Osteocyte (in vitro differentiated cells): ENCODE results near the gene UBE2N. TPM values are rescaled to one million over a fixed set of nuclear protein-coding genes. Genes with fewer than 3 reads are reported as not detected.
"Not testable (repeated sequence)": the region's sequence is repeated elsewhere in the genome, so short reads cannot be mapped to it uniquely, and the experiment has no call there.

Experiments used
- DNase-seq: peaks from one replicate; pipeline ENCODE4 v3.0.0; 2021; ENCODE audit warnings: mixed read lengths; ENCODE audit not compliant: unreplicated experiment; ENCODE audit errors: extremely low spot score
- H3K27ac Mint-ChIP-seq: one replicate; pipeline ENCODE4 v1.8.0; 2021; ENCODE audit warnings: mild to moderate bottlenecking, mixed read lengths; ENCODE audit not compliant: unreplicated experiment
- H3K27me3 Mint-ChIP-seq: one replicate; pipeline ENCODE4 v1.8.0; 2021; ENCODE audit warnings: mixed read lengths; ENCODE audit not compliant: unreplicated experiment
- H3K36me3 Mint-ChIP-seq: one replicate; pipeline ENCODE4 v1.8.0; 2021; ENCODE audit warnings: mixed read lengths; ENCODE audit not compliant: unreplicated experiment
- H3K4me1 Mint-ChIP-seq: one replicate; pipeline ENCODE4 v1.8.0; 2021; ENCODE audit warnings: mixed read lengths; ENCODE audit not compliant: unreplicated experiment
- H3K4me3 Mint-ChIP-seq: one replicate; pipeline ENCODE4 v1.8.0; 2021; ENCODE audit warnings: mild to moderate bottlenecking, moderate library complexity, mixed read lengths; ENCODE audit not compliant: unreplicated experiment
- H3K9me3 Mint-ChIP-seq: one replicate; pipeline ENCODE4 v1.8.0; 2021; ENCODE audit warnings: mixed read lengths; ENCODE audit not compliant: unreplicated experiment
- total RNA-seq: library from RNA; stranded (reverse); gene quantifications from 2 replicates; pipeline ENCODE4 v1.2.1, GENCODE V29; 2021
- TF ChIP-seq, protein P1 (sequence below): fragments of 200-600 bp; sonication (generic); IDR thresholded peaks from 2 replicates; pipeline ENCODE4 v1.5.0; 2021; ENCODE audit warnings: antibody characterized with exemption, mild to moderate bottlenecking, moderate library complexity

UBE2N gene
- total RNA-seq, 1 donor from 2014 or later, result 68.3 TPM

DNA sequence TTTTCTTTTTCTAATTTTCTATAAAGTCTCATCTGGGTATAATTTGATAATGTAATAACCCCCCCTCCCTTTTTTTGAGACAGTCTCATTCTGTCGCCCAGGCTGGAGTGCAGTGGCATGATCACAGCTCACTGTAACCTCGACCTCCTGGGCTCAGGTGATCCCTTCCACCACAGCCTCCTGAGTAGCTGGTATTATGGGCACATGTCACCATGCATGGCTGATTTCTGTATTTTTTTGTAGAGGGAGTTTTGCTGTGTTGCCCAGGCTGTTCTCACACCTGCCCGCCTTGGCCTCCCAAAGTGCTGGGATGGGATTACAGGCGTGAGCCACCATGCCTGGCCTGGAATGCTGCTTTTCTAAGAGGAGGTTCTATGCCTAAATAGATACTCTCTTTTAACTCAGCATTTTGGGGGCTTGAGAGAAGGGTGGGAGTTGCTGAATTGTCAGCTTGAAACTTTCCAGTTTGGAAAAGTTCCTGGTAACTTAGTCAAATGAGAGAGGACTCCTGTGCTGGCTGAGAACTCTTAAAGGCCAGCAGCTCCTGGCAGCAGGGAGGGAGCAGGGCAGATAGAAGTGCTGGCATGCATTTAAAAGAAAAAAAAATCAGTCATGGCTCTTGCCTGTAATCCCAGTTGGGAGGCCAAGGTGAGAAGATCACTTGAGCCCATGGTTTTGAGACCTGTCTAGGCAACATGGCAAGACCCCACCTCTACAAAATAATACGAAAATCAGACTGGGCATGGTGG is 51.0 kb downstream of the UBE2N start:
- Mint-ChIP-seq H3K27me3 (no peaks in the 10 kb centered on the region), H3K9me3 (no peaks in the 10 kb centered on the region), H3K4me3 (no peak overlapping the region), H3K36me3 (peaks cover 2% of the 10 kb centered on the region), H3K27ac (no peak overlapping the region), H3K4me1 (peaks cover 11% of the 10 kb centered on the region)
- no peak for DNase-seq
- TF ChIP-seq, protein P1, sequence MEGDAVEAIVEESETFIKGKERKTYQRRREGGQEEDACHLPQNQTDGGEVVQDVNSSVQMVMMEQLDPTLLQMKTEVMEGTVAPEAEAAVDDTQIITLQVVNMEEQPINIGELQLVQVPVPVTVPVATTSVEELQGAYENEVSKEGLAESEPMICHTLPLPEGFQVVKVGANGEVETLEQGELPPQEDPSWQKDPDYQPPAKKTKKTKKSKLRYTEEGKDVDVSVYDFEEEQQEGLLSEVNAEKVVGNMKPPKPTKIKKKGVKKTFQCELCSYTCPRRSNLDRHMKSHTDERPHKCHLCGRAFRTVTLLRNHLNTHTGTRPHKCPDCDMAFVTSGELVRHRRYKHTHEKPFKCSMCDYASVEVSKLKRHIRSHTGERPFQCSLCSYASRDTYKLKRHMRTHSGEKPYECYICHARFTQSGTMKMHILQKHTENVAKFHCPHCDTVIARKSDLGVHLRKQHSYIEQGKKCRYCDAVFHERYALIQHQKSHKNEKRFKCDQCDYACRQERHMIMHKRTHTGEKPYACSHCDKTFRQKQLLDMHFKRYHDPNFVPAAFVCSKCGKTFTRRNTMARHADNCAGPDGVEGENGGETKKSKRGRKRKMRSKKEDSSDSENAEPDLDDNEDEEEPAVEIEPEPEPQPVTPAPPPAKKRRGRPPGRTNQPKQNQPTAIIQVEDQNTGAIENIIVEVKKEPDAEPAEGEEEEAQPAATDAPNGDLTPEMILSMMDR, result no peak

DNA sequence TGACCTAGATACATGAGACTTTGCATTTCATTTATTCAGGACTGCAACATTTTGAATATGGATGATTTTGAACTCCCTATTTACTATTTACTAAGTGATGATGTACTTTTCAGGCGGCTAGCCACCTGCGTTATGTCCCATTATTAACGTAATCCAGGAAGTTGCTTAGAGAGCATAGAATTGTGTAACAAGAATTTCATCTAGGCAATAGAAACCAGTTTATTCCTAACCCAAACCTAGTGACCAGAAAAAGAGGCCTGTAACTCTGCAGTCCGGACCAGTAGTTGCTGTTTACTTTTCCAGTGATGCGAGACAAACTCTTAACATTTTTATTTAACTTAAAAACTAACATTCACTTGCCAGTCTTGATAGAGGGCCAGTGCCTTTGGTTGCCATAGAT is 51.7 kb downstream of the UBE2N start:
- peaks cover 11% of the 10 kb centered on the region for H3K4me1 Mint-ChIP-seq
- DNase-seq, result no peak
- H3K36me3 Mint-ChIP-seq, result peaks cover 2% of the 10 kb centered on the region
- TF ChIP-seq, protein P1, result no peak
- no peak overlapping the region for H3K27ac Mint-ChIP-seq
- no peaks in the 10 kb centered on the region for H3K9me3 Mint-ChIP-seq
- H3K27me3 Mint-ChIP-seq, result no peaks in the 10 kb centered on the region
- H3K4me3 Mint-ChIP-seq, result no peak overlapping the region

DNA sequence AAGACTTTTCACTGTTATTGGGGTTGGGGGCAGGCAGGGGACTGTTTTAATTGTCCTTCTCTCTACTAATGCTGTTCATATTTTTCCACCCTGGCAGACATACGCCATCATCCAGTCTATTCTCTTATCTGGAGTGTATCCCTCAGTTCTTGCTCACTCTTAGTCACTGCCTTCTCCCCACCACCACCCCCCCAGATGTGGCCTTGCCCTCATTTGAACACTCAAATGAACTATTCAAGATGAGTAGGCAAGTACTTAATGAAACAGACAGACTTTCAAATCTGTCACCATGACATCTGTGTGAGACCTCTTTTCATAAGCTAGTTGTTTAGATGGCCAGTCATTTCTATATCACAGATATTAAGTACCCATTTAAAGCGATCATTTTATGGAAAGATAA is 54.0 kb downstream of the UBE2N start:
- no peaks in the 10 kb centered on the region for H3K9me3 Mint-ChIP-seq
- TF ChIP-seq, protein P1, result no peak
- H3K36me3 Mint-ChIP-seq, result no peaks in the 10 kb centered on the region
- DNase-seq, result no peak
- peaks cover 19% of the 10 kb centered on the region for H3K4me1 Mint-ChIP-seq
- no peak overlapping the region for H3K27ac Mint-ChIP-seq
- no peaks in the 10 kb centered on the region for H3K27me3 Mint-ChIP-seq
- no peak overlapping the region for H3K4me3 Mint-ChIP-seq

DNA sequence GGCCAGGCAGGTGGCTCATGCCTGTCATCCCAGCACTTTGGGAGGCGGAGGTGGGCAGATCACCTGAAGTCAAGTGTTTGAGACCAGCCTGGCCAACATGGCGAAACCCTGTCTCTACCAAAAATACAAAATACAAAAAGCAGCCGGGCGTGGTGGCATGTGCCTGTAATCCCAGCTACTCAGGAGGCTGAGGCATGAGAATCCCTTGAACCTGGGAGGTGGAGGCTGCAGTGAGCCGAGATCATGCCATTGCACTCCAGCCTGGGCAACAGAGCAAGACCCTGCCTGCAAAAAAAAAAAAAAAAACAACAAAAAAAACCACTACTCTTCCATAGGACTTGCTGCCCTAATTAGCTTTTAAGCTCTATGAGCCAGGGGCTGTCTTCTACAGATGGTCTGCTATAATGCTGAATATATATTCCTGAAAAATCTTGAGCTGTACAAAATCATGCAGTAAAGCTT is 59.7 kb downstream of the UBE2N start:
- not testable (repeated sequence) for H3K36me3 Mint-ChIP-seq, H3K9me3 Mint-ChIP-seq, H3K27me3 Mint-ChIP-seq, DNase-seq
- Mint-ChIP-seq H3K27ac (peak overlapping the region; percentile 99), H3K4me1 (peaks cover 42% of the 10 kb centered on the region), H3K4me3 (peak overlapping the region; percentile 100)

DNA sequence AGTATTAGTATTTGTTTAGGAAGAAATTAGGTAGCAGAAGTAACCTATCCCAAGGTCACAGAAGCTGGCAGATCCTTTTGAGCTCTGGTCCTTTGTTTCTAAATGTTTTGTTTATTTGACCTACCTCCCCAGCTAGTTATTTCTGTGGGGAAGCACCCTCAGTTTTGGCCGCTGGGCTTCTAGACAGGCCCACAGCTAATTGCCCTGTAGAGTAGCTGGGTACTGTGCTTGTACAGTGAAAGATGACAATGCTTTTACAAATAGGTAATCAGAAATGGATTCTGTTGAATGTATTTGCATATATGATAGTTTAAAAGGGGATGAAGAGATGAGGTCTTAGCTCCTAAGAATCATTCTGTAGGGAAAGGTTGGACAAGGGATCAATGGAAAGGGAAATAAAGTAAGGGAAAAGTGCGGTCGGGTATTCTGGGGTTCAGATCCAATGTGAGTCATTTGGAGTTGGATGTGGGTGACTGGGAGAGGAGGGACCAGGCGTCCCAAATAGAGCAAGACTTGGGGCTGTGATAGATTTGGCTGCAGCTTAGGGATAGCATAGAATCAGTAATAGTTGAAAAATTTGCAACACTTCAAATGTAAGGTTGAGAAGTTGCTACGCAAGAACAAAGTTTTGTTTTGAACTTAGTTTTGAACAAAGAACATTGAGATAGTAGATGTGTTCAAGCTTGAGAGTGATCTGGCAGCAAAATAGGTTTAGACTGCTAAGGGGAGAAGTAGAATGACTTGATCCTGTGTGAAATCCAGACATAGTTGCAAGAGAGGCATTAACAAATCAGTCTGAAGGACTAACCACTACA is 60.4 kb downstream of the UBE2N start:
- Mint-ChIP-seq H3K27me3 (no peaks in the 10 kb centered on the region), H3K4me1 (peaks cover 49% of the 10 kb centered on the region), H3K27ac (peak overlapping the region; percentile 99), H3K36me3 (no peaks in the 10 kb centered on the region), H3K9me3 (no peaks in the 10 kb centered on the region), H3K4me3 (peak overlapping the region; percentile 100)
- TF ChIP-seq, protein P1, result no peak
- no peak for DNase-seq
